GM21619 (cell line): ENCODE results near the gene SNX30.

Experiments used
- ATAC-seq: cut with Tn5 transposase; IDR thresholded peaks from one replicate; pipeline ENCODE4 v1.9.1; 2021; ENCODE audit not compliant: unreplicated experiment

Gene SNX30

GRCh38 chr9:112751056-112751795, 666 bp downstream of the SNX30 start:
- peak; percentile 26 for ATAC-seq

- ATAC-seq: no peak
Observed at GRCh38 chr9:112752334-112753125, 2.0 kb downstream of the SNX30 start.

GRCh38 chr9:112753725-112754124, 3.2 kb downstream of the SNX30 start:
- ATAC-seq: no peak

GRCh38 chr9:112754578-112754977, 4.0 kb downstream of the SNX30 start:
- no peak for ATAC-seq

GRCh38 chr9:112755016-112755427, 4.5 kb downstream of the SNX30 start:
- no peak for ATAC-seq

- no peak for ATAC-seq
Observed at GRCh38 chr9:112755675-112756074, 5.1 kb downstream of the SNX30 start.

- ATAC-seq: no peak
Observed at GRCh38 chr9:112757282-112757883, 6.8 kb downstream of the SNX30 start.

- no peak for ATAC-seq
Observed at GRCh38 chr9:112757940-112758339, 7.4 kb downstream of the SNX30 start.

GRCh38 chr9:112760821-112761220, 10.3 kb downstream of the SNX30 start:
- ATAC-seq: no peak

- no peak for ATAC-seq
Observed at GRCh38 chr9:112761912-112762655, 11.5 kb downstream of the SNX30 start.

GRCh38 chr9:112762726-112763518, 12.4 kb downstream of the SNX30 start:
- no peak for ATAC-seq

- no peak for ATAC-seq
Observed at GRCh38 chr9:112764344-112764743, 13.8 kb downstream of the SNX30 start.

GRCh38 chr9:112764837-112765236, 14.3 kb downstream of the SNX30 start:
- no peak for ATAC-seq

- ATAC-seq: no peak
Observed at GRCh38 chr9:112765281-112765680, 14.7 kb downstream of the SNX30 start.

GRCh38 chr9:112771359-112772214, 21.0 kb downstream of the SNX30 start:
- ATAC-seq: no peak

- no peak for ATAC-seq
Observed at GRCh38 chr9:112772215-112772509, 21.6 kb downstream of the SNX30 start.

GRCh38 chr9:112772551-112772950, 22.0 kb downstream of the SNX30 start:
- ATAC-seq: no peak

GRCh38 chr9:112774006-112774996, 23.7 kb downstream of the SNX30 start:
- ATAC-seq: no peak

- no peak for ATAC-seq
Observed at GRCh38 chr9:112777914-112778313, 27.4 kb downstream of the SNX30 start.
